HepG2 (cell line): Measurements from ENCODE around the gene RHBDL3. TPM values are rescaled to one million over a fixed set of nuclear protein-coding genes. Genes with fewer than 3 reads are reported as not detected.

Source experiments
- ATF1 ChIP-seq: IDR thresholded peaks from 2 replicates; pipeline ENCODE4 v1.6.1; 2016; ENCODE audit warnings: mild to moderate bottlenecking, control low read depth
- BRD4 ChIP-seq: sonication (generic); formaldehyde crosslinking; IDR thresholded peaks from 2 replicates; pipeline ENCODE4 v1.4.0; 2020; ENCODE audit warnings: missing genetic modification reagents
- FOXM1 ChIP-seq: sonication (generic); formaldehyde crosslinking; IDR thresholded peaks from 2 replicates; pipeline ENCODE4 v1.5.0; 2020; ENCODE audit warnings: missing genetic modification reagents
- GLI4 ChIP-seq: sonication (generic); formaldehyde crosslinking; IDR thresholded peaks from 2 replicates; pipeline ENCODE4 v1.5.1; 2020; ENCODE audit warnings: missing genetic modification reagents, mild to moderate bottlenecking, moderate library complexity, borderline replicate concordance
- HNF1A ChIP-seq, 2 experiments: sonication (generic) in 1 of 2; formaldehyde crosslinking in 1 of 2; IDR thresholded peaks; 2 replicates each; pipeline versions ENCODE4 v1.4.0 to v1.6.1; 2016 to 2020; ENCODE audit warnings: borderline replicate concordance in 1 of 2, low read depth in 1 of 2, mild to moderate bottlenecking in 1 of 2, missing genetic modification reagents in 1 of 2
- KLF13 ChIP-seq: sonication (generic); formaldehyde crosslinking; IDR thresholded peaks from 2 replicates; pipeline ENCODE4 v1.4.0; 2020; ENCODE audit warnings: mild to moderate bottlenecking, missing genetic modification reagents
- MED8 ChIP-seq: sonication (generic); formaldehyde crosslinking; IDR thresholded peaks from 2 replicates; pipeline ENCODE4 v1.8.1; 2023; ENCODE audit warnings: mild to moderate bottlenecking, missing genetic modification reagents; ENCODE audit not compliant: insufficient replicate concordance
- MIXL1 ChIP-seq: IDR thresholded peaks from 2 replicates; pipeline ENCODE4 v1.6.1; 2016
- RFXAP ChIP-seq: sonication (generic); formaldehyde crosslinking; IDR thresholded peaks from 2 replicates; pipeline ENCODE4 v1.4.0; 2020; ENCODE audit warnings: missing genetic modification reagents, borderline replicate concordance
- SALL2 ChIP-seq: sonication (generic); formaldehyde crosslinking; IDR thresholded peaks from 2 replicates; pipeline ENCODE4 v1.8.1; 2023; ENCODE audit warnings: mild to moderate bottlenecking, missing genetic modification reagents, inconsistent platforms
- SNAI1 ChIP-seq: sonication (generic); formaldehyde crosslinking; IDR thresholded peaks from 2 replicates; pipeline ENCODE4 v1.5.0; 2020; ENCODE audit warnings: mild to moderate bottlenecking, missing genetic modification reagents, borderline replicate concordance
- SNAPC5 ChIP-seq: sonication (generic); formaldehyde crosslinking; IDR thresholded peaks from 2 replicates; pipeline ENCODE4 v1.8.1; 2023; ENCODE audit warnings: mild to moderate bottlenecking, missing genetic modification reagents, borderline replicate concordance
- TRAFD1 ChIP-seq: sonication (generic); formaldehyde crosslinking; IDR thresholded peaks from 2 replicates; pipeline ENCODE4 v1.5.1; 2020; ENCODE audit warnings: missing genetic modification reagents, mild to moderate bottlenecking, borderline replicate concordance
- ZIK1 ChIP-seq: sonication (generic); formaldehyde crosslinking; IDR thresholded peaks from 2 replicates; pipeline ENCODE4 v1.5.0; 2020; ENCODE audit warnings: mild to moderate bottlenecking, low read depth, missing genetic modification reagents, borderline replicate concordance
- ZNF331 ChIP-seq: sonication (generic); formaldehyde crosslinking; IDR thresholded peaks from 2 replicates; pipeline ENCODE4 v1.4.0; 2020; ENCODE audit warnings: missing genetic modification reagents
- ZNF451 ChIP-seq: sonication (generic); formaldehyde crosslinking; IDR thresholded peaks from 2 replicates; pipeline ENCODE4 v1.5.0; 2020; ENCODE audit warnings: mild to moderate bottlenecking, missing genetic modification reagents
- polyA plus RNA-seq, 8 experiments: library from polyadenylated mRNA; depleted of rRNA in 3 of 8; stranded (reverse) in 7 of 8; unstranded in 1 of 8; fragments of >200 nt; fragmentation: Illumina TruSeq in 4 of 8; extraction: Trizol in 4 of 8; gene quantifications; 2 replicates each; pipeline versions ENCODE4 v1.2.1 to v1.2.3, GENCODE V29; 2011 to 2016; ENCODE audit warnings: low read depth in 4 of 8, missing spikeins in 1 of 8, mixed read lengths in 1 of 8; ENCODE audit not compliant: insufficient read depth in 1 of 8
- total RNA-seq, 5 experiments: library from RNA; depleted of rRNA; stranded (reverse); fragments of >200 nt; fragmentation: Illumina TruSeq; extraction: Trizol; gene quantifications; 2 replicates each; pipeline ENCODE4 v1.2.3, GENCODE V29; 2016; ENCODE audit warnings: low read depth in 1 of 5
- TF ChIP-seq, protein P1 (sequence below): sonication (generic); formaldehyde crosslinking; IDR thresholded peaks from 2 replicates; pipeline ENCODE4 v1.4.0; 2020; ENCODE audit warnings: missing genetic modification reagents
- TF ChIP-seq, protein P2 (sequence below): sonication (generic); formaldehyde crosslinking; IDR thresholded peaks from 2 replicates; pipeline ENCODE4 v1.4.0; 2020; ENCODE audit warnings: missing genetic modification reagents; ENCODE audit errors: not compliant biosample characterization

The RHBDL3 gene
- total and polyA plus RNA-seq, 2 of the 13 experiments (the other 11 are each of a cell fraction or from before 2014, with no cell fraction given): 0.09 TPM; not detected in 1

GRCh38 chr17:32349854-32350665 lies 84.4 kb downstream of the RHBDL3 start, which contains the start of gene ZNF207 (continued):
- no peak for TF ChIP-seq HNF1A (IDR thresholded peaks at IDR 0.05; ENCODE audit: low read depth)
- TF ChIP-seq HNF1A (CRISPR knock-in tag; IDR thresholded peaks at IDR 0.05; ENCODE audit: borderline replicate concordance): peak; percentile 51; the same call in 1 of the 2 replicates
- TF ChIP-seq ZNF451 (CRISPR knock-in tag): no peak
- no peak for TF ChIP-seq SNAI1 (CRISPR knock-in tag)
- peak; percentile 70; the same call in 1 of the 2 replicates for TF ChIP-seq GLI4 (CRISPR knock-in tag)
- TF ChIP-seq MED8: peak; percentile 70
- no peak; the same call in 1 of the 2 replicates for TF ChIP-seq ATF1 (CRISPR knock-in tag)
- no peak for TF ChIP-seq KLF13 (CRISPR knock-in tag)
- TF ChIP-seq MIXL1 (CRISPR knock-in tag): 0 out of 2 replicates have a peak, but pooled peaks have one; percentile 52
- TF ChIP-seq RFXAP (CRISPR knock-in tag): 0 out of 2 replicates have a peak, but pooled peaks have one; percentile 47
- TF ChIP-seq TRAFD1: no peak
- TF ChIP-seq, protein P1, sequence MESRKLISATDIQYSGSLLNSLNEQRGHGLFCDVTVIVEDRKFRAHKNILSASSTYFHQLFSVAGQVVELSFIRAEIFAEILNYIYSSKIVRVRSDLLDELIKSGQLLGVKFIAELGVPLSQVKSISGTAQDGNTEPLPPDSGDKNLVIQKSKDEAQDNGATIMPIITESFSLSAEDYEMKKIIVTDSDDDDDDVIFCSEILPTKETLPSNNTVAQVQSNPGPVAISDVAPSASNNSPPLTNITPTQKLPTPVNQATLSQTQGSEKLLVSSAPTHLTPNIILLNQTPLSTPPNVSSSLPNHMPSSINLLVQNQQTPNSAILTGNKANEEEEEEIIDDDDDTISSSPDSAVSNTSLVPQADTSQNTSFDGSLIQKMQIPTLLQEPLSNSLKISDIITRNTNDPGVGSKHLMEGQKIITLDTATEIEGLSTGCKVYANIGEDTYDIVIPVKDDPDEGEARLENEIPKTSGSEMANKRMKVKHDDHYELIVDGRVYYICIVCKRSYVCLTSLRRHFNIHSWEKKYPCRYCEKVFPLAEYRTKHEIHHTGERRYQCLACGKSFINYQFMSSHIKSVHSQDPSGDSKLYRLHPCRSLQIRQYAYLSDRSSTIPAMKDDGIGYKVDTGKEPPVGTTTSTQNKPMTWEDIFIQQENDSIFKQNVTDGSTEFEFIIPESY: no peak
- no peak for TF ChIP-seq ZIK1
- no peak; the same call in 1 of the 2 replicates for TF ChIP-seq SALL2 (CRISPR knock-in tag)
- TF ChIP-seq, protein P2, sequence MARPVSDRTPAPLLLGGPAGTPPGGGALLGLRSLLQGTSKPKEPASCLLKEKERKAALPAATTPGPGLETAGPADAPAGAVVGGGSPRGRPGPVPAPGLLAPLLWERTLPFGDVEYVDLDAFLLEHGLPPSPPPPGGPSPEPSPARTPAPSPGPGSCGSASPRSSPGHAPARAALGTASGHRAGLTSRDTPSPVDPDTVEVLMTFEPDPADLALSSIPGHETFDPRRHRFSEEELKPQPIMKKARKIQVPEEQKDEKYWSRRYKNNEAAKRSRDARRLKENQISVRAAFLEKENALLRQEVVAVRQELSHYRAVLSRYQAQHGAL (CRISPR knock-in tag): no peak
- no peak for TF ChIP-seq SNAPC5 (CRISPR knock-in tag)
- TF ChIP-seq ZNF331: peak; percentile 53
- peak; percentile 82 for TF ChIP-seq BRD4
- no peak for TF ChIP-seq FOXM1 (CRISPR knock-in tag)
